NCI-H2107 treated with DMSO at 0.1 percent for 48 hours (cell line): ENCODE results near the gene SLC6A17.

Experiments used
- DNase-seq: peaks from one replicate; lab custom pipeline; 2025; ENCODE audit not compliant: unreplicated experiment; lab: John Stamatoyannopoulos, UW

Gene SLC6A17

DNA sequence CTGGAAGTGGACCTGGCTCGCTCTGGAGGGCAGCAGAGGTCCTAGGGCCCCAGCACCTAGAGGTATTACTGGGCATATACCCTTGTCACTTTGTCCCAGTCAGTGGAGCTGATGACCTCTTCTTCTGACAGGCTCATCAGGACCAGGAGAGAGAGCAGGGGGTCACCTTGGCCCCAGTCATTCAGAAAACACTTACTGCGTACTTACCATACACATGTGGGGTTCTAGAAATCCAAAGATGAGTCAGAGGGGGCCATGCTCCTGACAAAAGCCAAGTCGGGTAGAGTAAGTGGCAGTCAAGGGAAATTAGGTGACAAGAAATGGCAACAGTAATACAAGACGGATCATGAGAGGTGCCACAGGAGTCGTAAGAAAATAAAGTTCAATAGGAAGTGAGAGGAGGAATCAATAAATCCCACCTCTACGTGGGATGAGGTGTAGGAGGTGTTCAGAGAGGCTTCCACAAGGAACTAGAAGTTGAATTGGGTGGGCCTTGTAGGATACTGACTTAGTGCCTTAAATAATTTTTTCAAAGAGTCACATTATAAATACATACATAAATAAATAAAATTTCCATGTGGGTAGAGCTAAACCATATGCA is 66.7 kb downstream of the SLC6A17 start:
- DNase-seq = no peak

DNA sequence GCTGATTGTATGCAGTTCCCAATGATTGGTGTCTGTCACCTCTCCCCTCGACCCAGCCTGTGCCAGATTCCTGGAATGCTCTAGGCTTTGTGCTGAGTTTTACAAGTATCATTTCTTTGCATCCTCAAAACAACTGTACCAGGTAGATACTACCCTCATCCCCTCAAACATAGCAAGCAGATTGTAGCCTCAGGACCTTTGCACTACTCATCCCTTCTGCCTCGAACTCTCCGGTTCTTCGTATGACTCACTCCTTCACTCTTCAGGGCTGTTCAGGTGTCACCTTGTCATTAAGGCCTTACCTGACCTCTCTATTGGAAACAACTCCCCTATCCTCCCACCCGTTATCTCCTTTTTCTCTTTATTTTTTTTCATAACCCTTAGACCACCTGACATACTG is 67.8 kb downstream of the SLC6A17 start:
- DNase-seq = no peak

GRCh38 chr1:110218739-110219138 is 68.4 kb downstream of the SLC6A17 start:
- no peak for DNase-seq

GRCh38 chr1:110220324-110220723 is 70.0 kb downstream of the SLC6A17 start:
- DNase-seq = no peak

DNA sequence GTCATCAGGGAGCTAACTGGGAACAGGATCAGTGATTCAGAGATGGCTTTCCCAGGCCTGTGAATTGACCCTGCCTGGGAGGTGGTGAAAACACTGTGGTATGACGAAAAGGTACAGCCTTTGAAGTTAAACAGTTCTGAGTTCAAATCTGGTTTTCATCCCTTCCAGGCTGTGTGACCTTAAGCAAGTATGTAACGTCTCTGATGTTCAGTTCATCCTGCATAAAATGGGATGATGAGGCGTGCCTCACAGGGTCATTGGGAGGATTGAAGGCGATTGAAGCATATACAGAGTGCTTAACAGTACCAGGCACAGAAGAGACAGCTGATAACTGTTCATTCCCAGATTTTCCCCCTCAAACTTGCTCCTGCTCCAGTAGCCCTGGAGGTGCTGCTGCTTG is 70.8 kb downstream of the SLC6A17 start:
- no peak for DNase-seq

- no peak for DNase-seq
These were observed 72.8 kb downstream of the SLC6A17 start for GRCh38 chr1:110223127-110223526.

DNA sequence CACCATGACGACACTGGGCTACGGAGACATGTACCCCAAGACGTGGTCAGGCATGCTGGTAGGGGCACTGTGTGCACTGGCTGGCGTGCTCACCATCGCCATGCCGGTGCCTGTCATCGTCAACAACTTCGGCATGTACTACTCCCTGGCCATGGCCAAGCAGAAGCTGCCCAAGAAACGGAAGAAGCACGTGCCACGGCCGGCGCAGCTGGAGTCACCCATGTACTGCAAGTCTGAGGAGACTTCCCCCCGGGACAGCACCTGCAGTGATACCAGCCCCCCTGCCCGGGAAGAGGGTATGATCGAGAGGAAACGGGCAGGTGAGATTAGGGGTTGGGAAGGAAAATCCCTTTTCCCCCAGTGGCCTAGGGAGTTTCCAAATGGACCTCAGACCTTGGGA is 73.3 kb downstream of the SLC6A17 start:
- DNase-seq = no peak

- DNase-seq = no peak
These were observed 74.1 kb downstream of the SLC6A17 start for GRCh38 chr1:110224240-110224995.

GRCh38 chr1:110225212-110225611 is 74.9 kb downstream of the SLC6A17 start:
- no peak for DNase-seq

- DNase-seq = no peak
These were observed 75.6 kb downstream of the SLC6A17 start for GRCh38 chr1:110225756-110226404.

DNA sequence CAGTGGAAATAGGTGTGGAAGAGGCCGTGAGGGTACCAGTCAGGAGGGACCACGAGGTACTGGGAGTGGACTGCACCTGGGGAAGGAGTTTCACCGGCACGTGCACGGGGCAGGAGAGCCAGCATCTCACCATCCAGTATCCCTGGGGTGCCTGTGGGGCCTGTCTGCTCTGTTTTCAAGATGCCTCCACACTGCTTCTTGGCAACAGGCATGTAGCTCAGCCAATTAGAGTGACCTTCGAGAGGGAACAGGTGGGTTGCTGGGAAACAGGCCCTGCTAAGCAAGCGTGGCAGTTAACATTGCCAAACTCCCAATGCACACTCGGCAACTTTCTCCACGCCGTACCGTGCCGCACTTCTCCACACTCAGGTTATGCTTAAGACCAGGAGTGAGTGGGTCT is 77.5 kb downstream of the SLC6A17 start:
- no peak for DNase-seq

GRCh38 chr1:110228381-110228780 is 78.1 kb downstream of the SLC6A17 start:
- no peak for DNase-seq

GRCh38 chr1:110228869-110229268 is 78.6 kb downstream of the SLC6A17 start:
- no peak for DNase-seq

- DNase-seq = no peak
These were observed 79.2 kb downstream of the SLC6A17 start for GRCh38 chr1:110229348-110230001.

GRCh38 chr1:110230381-110231199 is 80.3 kb downstream of the SLC6A17 start:
- DNase-seq = no peak

GRCh38 chr1:110233861-110234260 is 83.6 kb downstream of the SLC6A17 start:
- peak; percentile 87 for DNase-seq

DNA sequence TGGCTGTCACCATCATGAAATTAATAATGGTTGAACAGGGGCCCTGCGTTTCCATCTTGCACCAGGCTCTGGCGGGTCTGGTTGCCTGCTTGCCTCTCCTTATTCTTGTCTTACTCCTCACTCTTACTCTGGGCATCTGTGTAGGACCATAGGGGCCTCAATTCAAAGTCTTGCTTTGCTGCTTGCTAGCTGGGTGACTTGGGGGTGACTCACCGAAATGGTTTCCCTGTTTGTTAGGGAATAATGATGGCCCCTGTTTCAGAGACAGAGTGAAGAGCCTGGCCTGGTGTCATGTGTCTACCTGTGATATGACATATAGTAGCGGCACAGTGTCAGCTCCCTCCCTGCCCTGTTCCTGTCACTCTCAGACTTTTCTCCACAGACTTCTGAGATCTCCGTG is 84.4 kb downstream of the SLC6A17 start:
- DNase-seq = peak; percentile 12

- DNase-seq = no peak
These were observed 85.0 kb downstream of the SLC6A17 start for GRCh38 chr1:110235181-110235833.

- DNase-seq = no peak
These were observed 85.8 kb downstream of the SLC6A17 start for GRCh38 chr1:110235834-110236682.
